GM12874 (cell line): Measurements from ENCODE around the gene PARP8.

Experiments used
- TF ChIP-seq, protein P1 (sequence below): IDR thresholded peaks from 2 replicates; pipeline ENCODE4 v1.5.1; 2011; ENCODE audit warnings: low read depth, mild to moderate bottlenecking, control low read depth, low read length, moderate library complexity; ENCODE audit not compliant: insufficient read depth

Gene PARP8

DNA sequence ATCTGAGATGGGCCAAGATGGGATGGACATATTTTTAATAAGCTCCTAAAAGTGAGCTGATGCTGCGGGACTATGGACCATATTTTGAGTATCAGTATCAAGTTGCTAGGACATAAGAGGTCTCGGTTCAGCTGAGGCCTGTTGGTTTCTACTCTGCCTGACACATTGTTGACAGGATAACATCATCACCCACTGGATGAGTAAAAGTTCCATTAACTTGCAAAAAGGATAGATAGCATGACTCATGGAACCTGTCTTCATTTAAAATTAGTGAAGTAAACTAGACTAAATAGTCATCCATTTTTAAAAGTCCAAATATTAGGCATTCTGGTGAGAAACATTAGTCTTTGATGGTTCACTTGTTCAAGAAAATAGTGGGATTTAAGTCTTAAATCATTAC lies 33.3 kb downstream of the PARP8 start:
- TF ChIP-seq, protein P1, sequence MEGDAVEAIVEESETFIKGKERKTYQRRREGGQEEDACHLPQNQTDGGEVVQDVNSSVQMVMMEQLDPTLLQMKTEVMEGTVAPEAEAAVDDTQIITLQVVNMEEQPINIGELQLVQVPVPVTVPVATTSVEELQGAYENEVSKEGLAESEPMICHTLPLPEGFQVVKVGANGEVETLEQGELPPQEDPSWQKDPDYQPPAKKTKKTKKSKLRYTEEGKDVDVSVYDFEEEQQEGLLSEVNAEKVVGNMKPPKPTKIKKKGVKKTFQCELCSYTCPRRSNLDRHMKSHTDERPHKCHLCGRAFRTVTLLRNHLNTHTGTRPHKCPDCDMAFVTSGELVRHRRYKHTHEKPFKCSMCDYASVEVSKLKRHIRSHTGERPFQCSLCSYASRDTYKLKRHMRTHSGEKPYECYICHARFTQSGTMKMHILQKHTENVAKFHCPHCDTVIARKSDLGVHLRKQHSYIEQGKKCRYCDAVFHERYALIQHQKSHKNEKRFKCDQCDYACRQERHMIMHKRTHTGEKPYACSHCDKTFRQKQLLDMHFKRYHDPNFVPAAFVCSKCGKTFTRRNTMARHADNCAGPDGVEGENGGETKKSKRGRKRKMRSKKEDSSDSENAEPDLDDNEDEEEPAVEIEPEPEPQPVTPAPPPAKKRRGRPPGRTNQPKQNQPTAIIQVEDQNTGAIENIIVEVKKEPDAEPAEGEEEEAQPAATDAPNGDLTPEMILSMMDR, result no peak

DNA sequence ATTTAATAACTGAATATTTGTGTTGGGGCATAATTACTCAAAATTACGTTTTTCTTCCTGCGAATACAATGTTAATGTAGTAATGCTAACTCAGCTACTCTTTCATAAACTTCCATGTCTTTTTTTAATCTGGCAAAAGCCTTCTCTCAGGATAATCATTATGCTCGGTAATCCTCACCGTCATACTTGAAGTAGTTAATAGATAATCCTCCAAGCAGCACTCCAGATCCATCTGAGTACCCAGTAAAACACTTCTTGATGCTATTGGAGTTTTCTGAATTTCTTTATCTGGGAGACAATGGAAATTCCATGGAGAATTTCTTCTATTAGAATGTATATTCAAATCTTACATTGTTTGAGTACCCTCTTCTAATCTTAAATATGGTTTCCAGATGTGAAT lies 34.3 kb downstream of the PARP8 start:
- TF ChIP-seq, protein P1, result no peak

DNA sequence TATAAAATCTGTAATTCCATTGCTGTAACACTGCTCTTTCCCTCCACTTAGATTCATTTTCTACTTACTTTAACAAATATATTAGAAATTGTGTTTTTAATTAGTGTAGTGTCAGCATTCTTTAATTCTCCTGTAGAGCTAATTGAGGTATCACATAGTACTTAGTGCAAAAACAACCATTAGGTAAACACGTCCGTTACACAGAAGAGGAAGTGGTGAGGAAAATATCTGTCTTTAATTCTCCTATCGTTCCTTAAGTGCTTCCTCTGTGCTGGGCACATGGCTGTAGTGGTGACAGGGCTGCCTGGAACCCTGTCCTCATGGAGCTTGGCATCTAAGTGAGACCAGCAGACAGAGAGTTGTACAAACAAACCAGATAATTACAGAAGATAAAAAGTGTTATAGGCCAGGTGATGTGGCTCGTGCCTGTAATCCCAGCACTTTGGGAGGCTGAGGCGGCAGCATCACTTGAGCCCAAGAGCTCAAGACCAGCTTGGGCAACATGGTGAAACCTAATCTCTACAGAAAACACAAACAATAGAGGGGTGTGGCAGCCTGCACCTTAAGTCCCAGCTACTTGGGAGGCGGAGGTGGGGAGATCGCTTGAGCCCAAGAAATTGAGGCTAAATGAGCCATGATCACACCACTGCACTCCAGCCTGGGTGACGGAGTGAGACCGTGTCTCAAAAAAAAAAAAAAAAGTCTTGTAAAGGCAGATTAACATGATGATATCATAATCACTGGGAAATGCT lies 36.4 kb downstream of the PARP8 start:
- TF ChIP-seq, protein P1, result no peak

DNA sequence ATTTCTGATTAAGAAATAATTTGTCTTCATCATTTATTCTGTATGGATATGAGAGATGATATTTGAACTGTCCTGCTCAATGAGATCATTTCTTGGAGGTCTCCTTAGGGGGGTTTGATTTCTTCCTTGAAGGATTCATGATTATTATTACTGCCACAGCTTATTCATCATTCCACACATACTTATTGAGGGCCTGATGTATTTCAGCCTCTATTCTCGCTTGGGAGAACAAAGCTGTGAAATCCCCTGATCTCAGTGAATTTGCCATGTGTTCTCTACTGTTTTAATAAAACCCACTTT lies 36.9 kb downstream of the PARP8 start:
- TF ChIP-seq, protein P1, result no peak

DNA sequence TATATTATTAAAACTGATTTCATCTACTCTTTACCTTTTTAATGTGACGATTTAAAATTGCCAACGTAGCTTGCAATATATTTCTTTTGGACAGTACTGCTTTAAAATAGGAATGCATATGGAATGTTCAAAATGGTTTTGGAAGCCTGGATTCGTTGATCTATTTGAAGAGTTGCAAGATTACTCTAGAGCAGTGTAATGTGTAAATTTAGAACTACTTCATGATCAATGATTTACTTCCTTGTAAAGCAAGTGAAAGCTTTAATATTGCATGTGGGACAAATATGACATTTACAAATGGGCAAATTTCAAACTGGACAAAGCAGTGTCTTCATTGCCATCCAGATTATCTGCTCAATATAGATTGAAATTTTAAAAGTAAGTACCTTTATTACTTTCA lies 38.3 kb downstream of the PARP8 start:
- TF ChIP-seq, protein P1, result no peak

DNA sequence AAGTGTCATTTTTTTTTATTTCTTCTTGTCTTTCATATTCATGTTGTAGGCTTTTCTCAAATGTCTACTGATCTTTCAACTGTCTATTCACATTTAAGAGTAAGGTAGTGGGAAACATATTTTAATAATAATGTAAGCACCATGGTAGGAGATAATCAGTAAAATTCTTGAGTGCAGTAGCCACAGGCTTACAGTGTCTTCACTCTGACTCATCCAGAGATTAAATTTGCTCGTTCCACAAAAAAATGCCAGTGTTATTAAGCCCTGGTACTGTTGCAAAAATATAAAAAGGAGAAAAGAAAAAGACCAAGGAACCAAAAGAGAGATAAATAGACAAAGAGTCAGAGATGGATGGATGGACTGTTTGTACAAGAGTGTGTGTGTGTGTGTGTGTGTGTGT lies 43.0 kb downstream of the PARP8 start:
- TF ChIP-seq, protein P1, result no peak

DNA sequence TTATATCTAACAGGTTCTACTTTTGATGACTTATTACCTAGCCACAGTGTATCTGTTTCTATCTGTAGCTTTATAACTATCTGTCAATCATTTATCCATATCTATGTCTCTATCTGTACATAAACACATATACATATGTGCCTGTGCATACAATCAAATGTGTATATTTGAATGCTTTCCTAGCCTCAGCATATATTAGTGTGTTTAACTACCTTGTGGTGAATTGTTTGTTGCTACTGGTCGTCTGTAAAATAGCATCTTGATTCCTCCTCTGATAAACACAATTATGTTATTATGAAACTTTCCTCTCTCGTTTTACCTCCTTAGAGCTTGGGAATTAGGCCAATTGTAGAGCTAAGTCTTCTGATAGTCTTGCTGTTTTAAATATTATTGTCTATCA lies 44.4 kb downstream of the PARP8 start:
- TF ChIP-seq, protein P1, result no peak

DNA sequence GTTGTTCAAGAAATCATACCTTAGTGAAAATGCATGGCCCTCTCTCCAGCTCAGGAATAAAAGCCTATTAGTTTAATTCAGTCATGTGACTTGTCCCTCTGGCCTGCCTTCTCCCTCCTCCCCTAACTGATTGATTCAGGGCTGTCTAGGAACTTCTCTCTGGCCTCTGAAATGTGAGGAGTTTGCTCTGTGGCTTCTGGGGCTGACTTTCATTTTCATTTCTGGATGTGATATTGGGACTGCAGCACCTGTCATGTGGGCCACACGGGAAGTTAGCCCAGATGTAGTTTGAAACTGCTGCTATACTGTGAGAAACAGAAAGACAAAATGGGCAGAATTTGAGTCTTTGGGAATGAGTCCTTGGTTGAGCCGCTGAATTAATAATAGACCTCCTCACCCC lies 44.8 kb downstream of the PARP8 start:
- TF ChIP-seq, protein P1, result no peak
